Mesothelial cell of epicardium (in vitro differentiated cells): ENCODE results near the gene SARS1. TPM values are rescaled to one million over a fixed set of nuclear protein-coding genes. Genes with fewer than 3 reads are reported as not detected.
A peak's percentile ranks its signal among the peaks of the same experiment; 100 is the strongest.
"Not testable (repeated sequence)": the region's sequence is repeated elsewhere in the genome, so short reads cannot be mapped to it uniquely, and the experiment has no call there.

Experiments
- DNase-seq, 2 experiments: peaks; one replicate each; pipeline ENCODE4 v3.0.0; 2021; ENCODE audit warnings: low spot score in 2 of 2; ENCODE audit not compliant: unreplicated experiment in 2 of 2
- H3K27ac Mint-ChIP-seq: 2 replicates; pipeline ENCODE4 v1.8.0; 2021; ENCODE audit warnings: mixed read lengths
- H3K27me3 Mint-ChIP-seq: 2 replicates; pipeline ENCODE4 v1.8.0; 2021; ENCODE audit warnings: low read depth, mixed read lengths
- H3K36me3 Mint-ChIP-seq: 2 replicates; pipeline ENCODE4 v1.8.0; 2021; ENCODE audit warnings: mixed read lengths
- H3K4me1 Mint-ChIP-seq: 2 replicates; pipeline ENCODE4 v1.8.0; 2021; ENCODE audit warnings: mixed read lengths
- H3K4me3 Mint-ChIP-seq: 2 replicates; pipeline ENCODE4 v1.8.0; 2021; ENCODE audit warnings: mild to moderate bottlenecking, moderate library complexity, mixed read lengths
- H3K9me3 Mint-ChIP-seq: 2 replicates; pipeline ENCODE4 v1.8.0; 2021; ENCODE audit warnings: mixed read lengths
- CTCF ChIP-seq: fragments of 200-600 bp; sonication (generic); IDR thresholded peaks from one replicate; pipeline ENCODE4 v1.5.0; 2021; ENCODE audit warnings: antibody characterized with exemption; ENCODE audit not compliant: unreplicated experiment
- total RNA-seq: library from RNA; stranded (reverse); gene quantifications from 3 replicates; pipeline ENCODE4 v1.2.1, GENCODE V29; 2021

Gene SARS1, protein sequence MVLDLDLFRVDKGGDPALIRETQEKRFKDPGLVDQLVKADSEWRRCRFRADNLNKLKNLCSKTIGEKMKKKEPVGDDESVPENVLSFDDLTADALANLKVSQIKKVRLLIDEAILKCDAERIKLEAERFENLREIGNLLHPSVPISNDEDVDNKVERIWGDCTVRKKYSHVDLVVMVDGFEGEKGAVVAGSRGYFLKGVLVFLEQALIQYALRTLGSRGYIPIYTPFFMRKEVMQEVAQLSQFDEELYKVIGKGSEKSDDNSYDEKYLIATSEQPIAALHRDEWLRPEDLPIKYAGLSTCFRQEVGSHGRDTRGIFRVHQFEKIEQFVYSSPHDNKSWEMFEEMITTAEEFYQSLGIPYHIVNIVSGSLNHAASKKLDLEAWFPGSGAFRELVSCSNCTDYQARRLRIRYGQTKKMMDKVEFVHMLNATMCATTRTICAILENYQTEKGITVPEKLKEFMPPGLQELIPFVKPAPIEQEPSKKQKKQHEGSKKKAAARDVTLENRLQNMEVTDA
- 99.0 to 104 TPM (median 99.4 TPM) in 3 replicates for total RNA-seq

GRCh38 chr1:109213824-109214693 is at the start of gene SARS1:
Gene SARS1, plus strand, starts transcription at chr1:109213918. Its CDS starts 75 bp downstream, at chr1:109213993.
- H3K4me1 Mint-ChIP-seq = peaks cover 17% of the 10 kb centered on the region
- peak; percentile 87 to 96 for DNase-seq
- peaks cover 2% of the 10 kb centered on the region for H3K27me3 Mint-ChIP-seq
- peaks cover 4% of the 10 kb centered on the region for H3K9me3 Mint-ChIP-seq
- H3K4me3 Mint-ChIP-seq = peak within 1 kb of the TSS; percentile 99
- H3K27ac Mint-ChIP-seq = peak within 1 kb of the TSS; percentile 97
- peaks cover 8% of the 10 kb centered on the region for H3K36me3 Mint-ChIP-seq
- TF ChIP-seq CTCF = no peak

DNA sequence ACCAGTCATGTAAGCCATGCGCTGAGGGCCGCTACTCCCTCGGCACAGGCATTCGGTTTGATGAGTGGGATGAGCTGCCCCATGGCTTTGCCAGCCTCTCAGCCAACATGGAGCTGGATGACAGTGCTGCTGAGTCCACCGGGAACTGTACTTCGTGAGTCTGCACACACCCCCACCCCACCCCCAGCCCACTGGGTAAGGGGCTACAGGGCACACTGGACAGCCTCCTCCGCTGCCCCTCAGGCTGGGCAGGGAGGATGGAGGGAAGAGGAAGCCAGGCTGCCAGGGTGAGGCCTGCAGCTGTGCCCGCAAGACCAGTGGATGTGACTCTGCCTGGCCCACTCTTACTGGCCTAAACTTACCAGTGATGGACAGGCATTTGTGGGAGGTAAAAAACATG is 49.2 kb upstream of the SARS1 start:
- Mint-ChIP-seq H3K27ac (no peak overlapping the region), H3K9me3 (no peaks in the 10 kb centered on the region), H3K4me1 (peaks cover 8% of the 10 kb centered on the region), H3K4me3 (no peak overlapping the region), H3K36me3 (no peaks in the 10 kb centered on the region), H3K27me3 (no peaks in the 10 kb centered on the region)
- no peak for TF ChIP-seq CTCF
- DNase-seq = no peak

GRCh38 chr1:109167001-109167506 is 46.7 kb upstream of the SARS1 start:
- no peak overlapping the region for H3K4me3 Mint-ChIP-seq
- TF ChIP-seq CTCF = no peak
- no peaks in the 10 kb centered on the region for H3K9me3 Mint-ChIP-seq
- no peak overlapping the region for H3K27ac Mint-ChIP-seq
- no peaks in the 10 kb centered on the region for H3K36me3 Mint-ChIP-seq
- H3K27me3 Mint-ChIP-seq = peaks cover 3% of the 10 kb centered on the region
- DNase-seq = no peak
- peaks cover 4% of the 10 kb centered on the region for H3K4me1 Mint-ChIP-seq

GRCh38 chr1:109170035-109170764 is 43.5 kb upstream of the SARS1 start:
- H3K27ac Mint-ChIP-seq = no peak overlapping the region
- no peaks in the 10 kb centered on the region for H3K36me3 Mint-ChIP-seq
- no peak for DNase-seq
- no peaks in the 10 kb centered on the region for H3K9me3 Mint-ChIP-seq
- no peaks in the 10 kb centered on the region for H3K4me1 Mint-ChIP-seq
- no peak overlapping the region for H3K4me3 Mint-ChIP-seq
- H3K27me3 Mint-ChIP-seq = peaks cover 3% of the 10 kb centered on the region
- no peak for TF ChIP-seq CTCF

- Mint-ChIP-seq H3K27me3 (peaks cover 3% of the 10 kb centered on the region), H3K9me3 (no peaks in the 10 kb centered on the region), H3K4me3 (no peak overlapping the region), H3K36me3 (no peaks in the 10 kb centered on the region), H3K4me1 (no peaks in the 10 kb centered on the region), H3K27ac (no peak overlapping the region)
- TF ChIP-seq CTCF = no peak
- no peak for DNase-seq
Observed at GRCh38 chr1:109171646-109172045, 42.1 kb upstream of the SARS1 start.

DNA sequence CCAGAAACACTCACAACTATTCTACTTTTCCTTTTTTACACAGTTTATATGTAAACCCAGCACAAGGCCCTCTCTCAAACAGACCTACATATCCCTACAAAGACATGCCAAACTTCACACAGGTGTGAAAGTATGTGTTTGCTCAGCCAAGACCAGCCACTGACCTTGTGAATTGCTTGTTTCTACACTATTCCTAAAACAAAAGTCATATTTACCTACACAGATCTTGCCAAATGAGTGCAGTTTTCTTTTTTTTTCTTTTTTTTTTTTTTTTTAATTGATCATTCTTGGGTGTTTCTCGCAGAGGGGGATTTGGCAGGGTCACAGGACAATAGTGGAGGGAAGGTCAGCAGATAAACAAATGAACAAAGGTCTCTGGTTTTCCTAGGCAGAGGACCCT is 37.4 kb upstream of the SARS1 start:
- not testable (repeated sequence) for H3K4me3 Mint-ChIP-seq, H3K36me3 Mint-ChIP-seq, H3K27ac Mint-ChIP-seq, H3K9me3 Mint-ChIP-seq, H3K27me3 Mint-ChIP-seq, H3K4me1 Mint-ChIP-seq, DNase-seq

GRCh38 chr1:109180715-109181084 is 33.0 kb upstream of the SARS1 start:
- DNase-seq, H3K36me3 Mint-ChIP-seq, H3K27ac Mint-ChIP-seq, H3K27me3 Mint-ChIP-seq, H3K4me3 Mint-ChIP-seq, H3K9me3 Mint-ChIP-seq: not testable (repeated sequence)
- H3K4me1 Mint-ChIP-seq = peaks cover 12% of the 10 kb centered on the region
